Neuronal stem cell (in vitro differentiated cells): ENCODE results near the gene CDC14A.

Experiments
- DNase-seq: peaks from one replicate; pipeline ENCODE4 v3.0.0-alpha.2; 2013; ENCODE audit warnings: low spot score
- H2AFZ ChIP-seq: one replicate; pipeline ENCODE4 v1.6.1; 2013; ENCODE audit warnings: mild to moderate bottlenecking, low read length, inconsistent platforms
- H2AK5ac ChIP-seq: 2 replicates; pipeline ENCODE4 v1.6.1; 2013; ENCODE audit warnings: low read depth, mild to moderate bottlenecking, inconsistent platforms, low read length, moderate library complexity, mixed read lengths
- H2BK120ac ChIP-seq: 2 replicates; pipeline ENCODE4 v1.6.1; 2013; ENCODE audit warnings: low read depth, mild to moderate bottlenecking, inconsistent platforms, low read length, moderate library complexity, mixed read lengths
- H2BK12ac ChIP-seq: one replicate; pipeline ENCODE4 v1.6.1; 2013; ENCODE audit warnings: low read length, inconsistent platforms
- H2BK15ac ChIP-seq: 2 replicates; pipeline ENCODE4 v1.6.1; 2013; ENCODE audit warnings: mild to moderate bottlenecking, low read length, inconsistent platforms, mixed read lengths
- H2BK5ac ChIP-seq: one replicate; pipeline ENCODE4 v1.6.1; 2013; ENCODE audit warnings: inconsistent platforms, mild to moderate bottlenecking, low read length, moderate library complexity
- H3K14ac ChIP-seq: one replicate; pipeline ENCODE4 v1.6.1; 2013; ENCODE audit warnings: low read length, inconsistent platforms
- H3K18ac ChIP-seq: 2 replicates; pipeline ENCODE4 v1.6.1; 2013; ENCODE audit warnings: low read length, inconsistent platforms
- H3K23ac ChIP-seq: 2 replicates; pipeline ENCODE4 v1.6.1; 2013; ENCODE audit warnings: low read depth, mild to moderate bottlenecking, mixed read lengths, low read length, inconsistent platforms; ENCODE audit not compliant: poor library complexity
- H3K27ac ChIP-seq: replicated peaks from 3 replicates; pipeline ENCODE4 v1.5.1; 2013; ENCODE audit warnings: low read length, inconsistent platforms
- H3K27me3 ChIP-seq, 3 experiments: 2 replicates each; pipeline ENCODE4 v1.6.1; 2013; ENCODE audit warnings: low read length in 3 of 3, mild to moderate bottlenecking in 2 of 3, inconsistent platforms in 1 of 3, low read depth in 1 of 3, mixed read lengths in 1 of 3, moderate library complexity in 1 of 3; ENCODE audit not compliant: control insufficient read depth in 3 of 3, insufficient read depth in 3 of 3
- H3K36me3 ChIP-seq, 2 donors: replicated peaks in 1 of 2; 2 replicates each; pipeline ENCODE4 v1.6.1; 2013; ENCODE audit warnings: low read length in 2 of 2; ENCODE audit not compliant: control insufficient read depth in 2 of 2, insufficient read depth in 2 of 2
- H3K4ac ChIP-seq: 2 replicates; pipeline ENCODE4 v1.6.1; 2013; ENCODE audit warnings: inconsistent platforms, mild to moderate bottlenecking, low read length, moderate library complexity
- H3K4me1 ChIP-seq, 2 donors: 1 replicate in 1 of 2; 2 replicates in 1 of 2; pipeline ENCODE4 v1.6.1; 2013; ENCODE audit warnings: low read length in 2 of 2, low read depth in 1 of 2; ENCODE audit not compliant: control insufficient read depth in 2 of 2, insufficient read depth in 1 of 2
- H3K4me2 ChIP-seq: one replicate; pipeline ENCODE4 v1.6.1; 2013; ENCODE audit warnings: mild to moderate bottlenecking, low read length, inconsistent platforms; ENCODE audit not compliant: insufficient read depth, poor library complexity, severe bottlenecking
- H3K4me3 ChIP-seq, 2 donors: 2 replicates each; pipeline ENCODE4 v1.5.1; 2013; ENCODE audit warnings: low read length in 2 of 2, mild to moderate bottlenecking in 2 of 2, inconsistent platforms in 1 of 2, moderate library complexity in 1 of 2
- H3K79me1 ChIP-seq: one replicate; pipeline ENCODE4 v1.6.1; 2013; ENCODE audit warnings: low read depth, mild to moderate bottlenecking, inconsistent platforms, low read length, moderate library complexity
- H3K9ac ChIP-seq: one replicate; pipeline ENCODE4 v1.6.1; 2013; ENCODE audit warnings: mild to moderate bottlenecking, low read depth, low read length, inconsistent platforms; ENCODE audit not compliant: poor library complexity
- H3K9me3 ChIP-seq, 2 donors: replicated peaks in 1 of 2; 2 replicates each; pipeline versions ENCODE3 to v1.6.1; 2013; ENCODE audit warnings: low read length in 2 of 2, mild to moderate bottlenecking in 2 of 2, inconsistent platforms in 1 of 2, low read depth in 1 of 2, mixed read lengths in 1 of 2, moderate library complexity in 1 of 2; ENCODE audit not compliant: control insufficient read depth in 2 of 2, insufficient read depth in 1 of 2
- H4K8ac ChIP-seq: one replicate; pipeline ENCODE4 v1.6.1; 2013; ENCODE audit warnings: low read depth, mild to moderate bottlenecking, inconsistent platforms, low read length, moderate library complexity
- H4K91ac ChIP-seq: one replicate; pipeline ENCODE4 v1.6.1; 2013; ENCODE audit warnings: low read length, low read depth, mild to moderate bottlenecking, inconsistent platforms; ENCODE audit not compliant: poor library complexity
- WGBS, 2 donors: extraction: QIAGEN DNeasy Blood & Tissue Kit; methylation state at CpG; one replicate each; pipeline ENCODE4 v1.1.7; 2013; ENCODE audit warnings: missing lambda C conversion rate in 2 of 2, mixed read lengths in 1 of 2; ENCODE audit not compliant: insufficient read length in 2 of 2, insufficient replicate concordance in 1 of 2; ENCODE audit errors: extremely low coverage in 2 of 2; 5-methylcytosine and 5-hydroxymethylcytosine counted together

Gene CDC14A

GRCh38 chr1:100430325-100430756, 78.0 kb downstream of the CDC14A start:
- H3K4me1 ChIP-seq, result peaks cover 1 to 10% of the 10 kb centered on the region in 2 donors
- no peak overlapping the region for H3K18ac ChIP-seq
- H4K91ac ChIP-seq, result no peak overlapping the region
- no peak overlapping the region for H3K14ac ChIP-seq
- no peaks in the 10 kb centered on the region for H3K9me3 ChIP-seq
- H3K4ac ChIP-seq, result no peak overlapping the region
- H2BK15ac ChIP-seq, result no peak overlapping the region
- no peak overlapping the region for H3K27ac ChIP-seq
- no CpG with 5 or more reads among the region's 2 CpGs for WGBS, 2 donors
- no peak overlapping the region for H4K8ac ChIP-seq
- no peak overlapping the region for H2AFZ ChIP-seq
- no peaks in the 10 kb centered on the region for H3K79me1 ChIP-seq
- H3K9ac ChIP-seq, result no peak overlapping the region
- no peak overlapping the region for H3K4me2 ChIP-seq
- peaks cover 0 to 2% of the 10 kb centered on the region in 2 donors for H3K36me3 ChIP-seq
- H2AK5ac ChIP-seq, result no peak overlapping the region
- no peak for DNase-seq
- H3K23ac ChIP-seq, result no peak overlapping the region
- no peak overlapping the region for H2BK120ac ChIP-seq
- no peak overlapping the region for H2BK12ac ChIP-seq
- H2BK5ac ChIP-seq, result no peak overlapping the region
- no peak overlapping the region for H3K4me3 ChIP-seq
- H3K27me3 ChIP-seq, result no peaks in the 10 kb centered on the region

GRCh38 chr1:100431954-100432353, 79.6 kb downstream of the CDC14A start:
- H4K8ac ChIP-seq, result no peak overlapping the region
- H3K18ac ChIP-seq, result no peak overlapping the region
- no peaks in the 10 kb centered on the region for H3K27me3 ChIP-seq
- no peak overlapping the region for H3K9ac ChIP-seq
- H3K4me3 ChIP-seq, result no peak overlapping the region
- H2BK12ac ChIP-seq, result no peak overlapping the region
- no peak overlapping the region for H4K91ac ChIP-seq
- no CpG with 5 or more reads among the region's 2 CpGs for WGBS, 2 donors
- H3K36me3 ChIP-seq, result peaks cover 0 to 2% of the 10 kb centered on the region in 2 donors
- no peak overlapping the region for H3K14ac ChIP-seq
- no peak overlapping the region for H2BK5ac ChIP-seq
- peaks cover 1 to 10% of the 10 kb centered on the region in 2 donors for H3K4me1 ChIP-seq
- H3K27ac ChIP-seq, result no peak overlapping the region
- H2BK120ac ChIP-seq, result no peak overlapping the region
- no peak for DNase-seq
- no peaks in the 10 kb centered on the region for H3K79me1 ChIP-seq
- H3K4me2 ChIP-seq, result no peak overlapping the region
- no peak overlapping the region for H3K4ac ChIP-seq
- H2AK5ac ChIP-seq, result no peak overlapping the region
- H3K9me3 ChIP-seq, result no peaks in the 10 kb centered on the region
- H2AFZ ChIP-seq, result no peak overlapping the region
- no peak overlapping the region for H2BK15ac ChIP-seq
- H3K23ac ChIP-seq, result no peak overlapping the region

GRCh38 chr1:100433563-100433962, 81.3 kb downstream of the CDC14A start:
- H3K4me2 ChIP-seq, result no peak overlapping the region
- no peaks in the 10 kb centered on the region for H3K27me3 ChIP-seq
- H3K9ac ChIP-seq, result no peak overlapping the region
- no peak overlapping the region for H4K8ac ChIP-seq
- no peak overlapping the region for H2BK5ac ChIP-seq
- no peak overlapping the region for H3K4ac ChIP-seq
- H3K4me1 ChIP-seq, result peaks cover 1 to 10% of the 10 kb centered on the region in 2 donors
- H2AK5ac ChIP-seq, result no peak overlapping the region
- H3K18ac ChIP-seq, result no peak overlapping the region
- no peak overlapping the region for H3K23ac ChIP-seq
- H3K9me3 ChIP-seq, result no peaks in the 10 kb centered on the region
- no peak overlapping the region for H4K91ac ChIP-seq
- H3K14ac ChIP-seq, result no peak overlapping the region
- DNase-seq, result no peak
- H3K4me3 ChIP-seq, result no peak overlapping the region
- no peak overlapping the region for H3K27ac ChIP-seq
- peaks cover 2 to 4% of the 10 kb centered on the region in 2 donors for H3K36me3 ChIP-seq
- no peak overlapping the region for H2BK120ac ChIP-seq
- H2AFZ ChIP-seq, result no peak overlapping the region
- WGBS, 2 donors, result no CpG with 5 or more reads among the region's 1 CpG
- H2BK15ac ChIP-seq, result no peak overlapping the region
- no peak overlapping the region for H2BK12ac ChIP-seq
- H3K79me1 ChIP-seq, result no peaks in the 10 kb centered on the region

GRCh38 chr1:100434831-100435230, 82.5 kb downstream of the CDC14A start:
- Histone ChIP-seq H3K9ac (no peak overlapping the region), H2BK12ac (no peak overlapping the region), H3K4me2 (no peak overlapping the region), H2BK5ac (no peak overlapping the region), H2AFZ (no peak overlapping the region), H3K79me1 (no peaks in the 10 kb centered on the region), H4K8ac (no peak overlapping the region), H3K27me3 (no peaks in the 10 kb centered on the region), H3K27ac (no peak overlapping the region), H4K91ac (no peak overlapping the region), H2AK5ac (no peak overlapping the region), H3K14ac (no peak overlapping the region), H3K4me3 (no peak overlapping the region), H3K9me3 (no peaks in the 10 kb centered on the region), H3K4ac (no peak overlapping the region), H3K36me3 (peaks cover 2 to 4% of the 10 kb centered on the region in 2 donors), H2BK120ac (no peak overlapping the region), H3K18ac (no peak overlapping the region), H3K4me1 (peaks cover 1 to 11% of the 10 kb centered on the region in 2 donors), H2BK15ac (no peak overlapping the region), H3K23ac (no peak overlapping the region)
- no peak for DNase-seq
- WGBS, 2 donors, result no CpG with 5 or more reads among the region's 2 CpGs
